PFSK-1 (cell line): ENCODE measurements around the gene CDK15.

Experiments
- FOXP2 ChIP-seq: optimal IDR thresholded peaks from 2 replicates; pipeline ENCODE3; 2011; ENCODE audit warnings: borderline replicate concordance, control low read depth, inconsistent platforms; ENCODE audit not compliant: insufficient read depth; ENCODE audit errors: extremely low read length, extremely low read depth
- POLR2AphosphoS5 ChIP-seq: IDR thresholded peaks from 2 replicates; pipeline ENCODE4 v1.6.1; 2012; ENCODE audit warnings: low read depth, mild to moderate bottlenecking, control low read depth, low read length, moderate library complexity
- SIN3A ChIP-seq: IDR thresholded peaks from 2 replicates; pipeline ENCODE4 v1.6.1; 2012; ENCODE audit warnings: mild to moderate bottlenecking, low read length, moderate library complexity, borderline replicate concordance; ENCODE audit not compliant: insufficient read depth
- TAF1 ChIP-seq: IDR thresholded peaks from 2 replicates; pipeline ENCODE4 v1.6.1; 2012; ENCODE audit warnings: low read length, control low read depth, borderline replicate concordance; ENCODE audit not compliant: insufficient read depth
- TF ChIP-seq, protein P1 (sequence below), 2 experiments: IDR thresholded peaks; 2 replicates each; pipeline versions ENCODE4 v1.6.1 to v1.8.0; 2011 to 2012; ENCODE audit warnings: low read depth in 2 of 2, low read length in 2 of 2, control low read depth in 1 of 2, inconsistent platforms in 1 of 2, mild to moderate bottlenecking in 1 of 2, moderate library complexity in 1 of 2; ENCODE audit not compliant: insufficient read depth in 1 of 2

The CDK15 gene

DNA sequence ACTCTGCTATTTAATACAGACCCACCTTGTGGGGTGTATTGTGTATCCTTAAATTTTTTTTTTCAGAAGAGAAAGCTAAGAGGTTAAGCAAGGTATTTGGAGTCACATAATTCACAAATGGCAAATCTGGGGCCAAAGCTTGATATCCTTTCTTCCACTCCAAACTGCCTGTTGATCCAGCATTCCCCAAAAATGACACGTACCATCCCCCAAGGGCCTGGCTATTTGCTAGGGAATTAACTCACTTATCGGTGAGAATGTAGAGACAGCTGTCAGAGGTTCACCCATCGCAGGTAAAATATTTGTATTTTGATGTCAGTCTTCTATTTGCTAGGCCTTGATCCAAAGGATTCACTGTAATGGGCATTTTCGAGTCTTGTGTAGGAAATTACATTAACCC, 123.7 kb downstream of the CDK15 start:
- TF ChIP-seq SIN3A: no peak
- TF ChIP-seq, protein P1, sequence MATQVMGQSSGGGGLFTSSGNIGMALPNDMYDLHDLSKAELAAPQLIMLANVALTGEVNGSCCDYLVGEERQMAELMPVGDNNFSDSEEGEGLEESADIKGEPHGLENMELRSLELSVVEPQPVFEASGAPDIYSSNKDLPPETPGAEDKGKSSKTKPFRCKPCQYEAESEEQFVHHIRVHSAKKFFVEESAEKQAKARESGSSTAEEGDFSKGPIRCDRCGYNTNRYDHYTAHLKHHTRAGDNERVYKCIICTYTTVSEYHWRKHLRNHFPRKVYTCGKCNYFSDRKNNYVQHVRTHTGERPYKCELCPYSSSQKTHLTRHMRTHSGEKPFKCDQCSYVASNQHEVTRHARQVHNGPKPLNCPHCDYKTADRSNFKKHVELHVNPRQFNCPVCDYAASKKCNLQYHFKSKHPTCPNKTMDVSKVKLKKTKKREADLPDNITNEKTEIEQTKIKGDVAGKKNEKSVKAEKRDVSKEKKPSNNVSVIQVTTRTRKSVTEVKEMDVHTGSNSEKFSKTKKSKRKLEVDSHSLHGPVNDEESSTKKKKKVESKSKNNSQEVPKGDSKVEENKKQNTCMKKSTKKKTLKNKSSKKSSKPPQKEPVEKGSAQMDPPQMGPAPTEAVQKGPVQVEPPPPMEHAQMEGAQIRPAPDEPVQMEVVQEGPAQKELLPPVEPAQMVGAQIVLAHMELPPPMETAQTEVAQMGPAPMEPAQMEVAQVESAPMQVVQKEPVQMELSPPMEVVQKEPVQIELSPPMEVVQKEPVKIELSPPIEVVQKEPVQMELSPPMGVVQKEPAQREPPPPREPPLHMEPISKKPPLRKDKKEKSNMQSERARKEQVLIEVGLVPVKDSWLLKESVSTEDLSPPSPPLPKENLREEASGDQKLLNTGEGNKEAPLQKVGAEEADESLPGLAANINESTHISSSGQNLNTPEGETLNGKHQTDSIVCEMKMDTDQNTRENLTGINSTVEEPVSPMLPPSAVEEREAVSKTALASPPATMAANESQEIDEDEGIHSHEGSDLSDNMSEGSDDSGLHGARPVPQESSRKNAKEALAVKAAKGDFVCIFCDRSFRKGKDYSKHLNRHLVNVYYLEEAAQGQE (IDR thresholded peaks at IDR 0.05; ENCODE audit: insufficient read depth in 1 of 2, low read depth in 2 of 2, low read length in 2 of 2): no peak
- no peak for TF ChIP-seq POLR2AphosphoS5
- TF ChIP-seq FOXP2: no peak
- no peak for TF ChIP-seq TAF1

- TF ChIP-seq SIN3A (no peak), POLR2AphosphoS5 (no peak), TAF1 (no peak), FOXP2 (no peak)
- TF ChIP-seq, protein P1 (IDR thresholded peaks at IDR 0.05; ENCODE audit: insufficient read depth in 1 of 2, low read depth in 2 of 2, low read length in 2 of 2): no peak
These were observed 124.5 kb downstream of the CDK15 start for GRCh38 chr2:201930831-201931230.

DNA sequence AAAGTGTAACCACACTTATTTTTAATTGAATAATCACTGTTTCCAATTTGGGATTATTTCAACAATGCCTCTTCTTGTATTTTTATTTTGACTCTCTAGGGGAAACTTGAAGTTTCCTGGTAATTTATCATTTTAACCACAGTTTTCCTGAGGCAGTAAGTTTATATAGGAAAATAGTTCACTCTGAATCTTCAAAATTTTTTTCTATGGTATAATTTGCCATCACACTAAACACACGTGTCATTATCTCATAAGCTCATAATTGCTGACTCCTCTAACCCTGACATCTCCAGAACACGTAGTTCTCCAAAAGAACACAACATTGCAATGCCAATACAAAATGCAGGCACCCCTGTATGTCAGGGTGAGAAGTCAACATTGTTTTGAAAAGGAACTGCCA, 125.1 kb downstream of the CDK15 start:
- TF ChIP-seq, protein P1 (IDR thresholded peaks at IDR 0.05; ENCODE audit: insufficient read depth in 1 of 2, low read depth in 2 of 2, low read length in 2 of 2): no peak
- TF ChIP-seq FOXP2 (no peak), POLR2AphosphoS5 (no peak), TAF1 (no peak), SIN3A (no peak)

- TF ChIP-seq, protein P1 (IDR thresholded peaks at IDR 0.05; ENCODE audit: insufficient read depth in 1 of 2, low read depth in 2 of 2, low read length in 2 of 2): no peak
- no peak for TF ChIP-seq SIN3A
- no peak for TF ChIP-seq FOXP2
- TF ChIP-seq TAF1: no peak
- TF ChIP-seq POLR2AphosphoS5: no peak
These were observed 125.6 kb downstream of the CDK15 start for GRCh38 chr2:201931951-201932350.

DNA sequence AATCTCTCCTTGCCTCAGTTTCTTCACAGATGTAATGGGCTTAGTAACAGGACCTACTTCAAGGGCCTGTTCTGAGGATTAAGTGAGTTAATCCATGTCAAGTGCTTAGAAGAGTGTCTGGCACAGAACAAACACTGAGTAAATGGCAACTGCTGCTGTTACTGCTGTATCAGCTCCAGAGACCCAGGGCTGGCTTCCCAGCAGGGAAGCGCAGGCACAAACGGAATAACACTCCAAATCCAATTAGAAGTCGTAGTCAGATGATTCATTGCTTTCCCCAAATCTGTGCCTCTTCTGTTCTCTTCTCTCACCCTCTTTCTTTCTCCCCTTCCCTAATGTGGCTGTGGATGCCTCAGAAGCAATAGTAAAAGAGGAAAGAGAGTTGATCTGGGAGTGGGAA, 126.2 kb downstream of the CDK15 start:
- TF ChIP-seq FOXP2 (no peak), POLR2AphosphoS5 (no peak), SIN3A (no peak), TAF1 (no peak)
- TF ChIP-seq, protein P1 (IDR thresholded peaks at IDR 0.05; ENCODE audit: insufficient read depth in 1 of 2, low read depth in 2 of 2, low read length in 2 of 2): no peak
